Hindlimb muscle (tissue), 1 donor: ENCODE data around the gene RNF111. TPM values are rescaled to one million over a fixed set of nuclear protein-coding genes. Genes with fewer than 3 reads are reported as not detected.

Experiments used
- DNase-seq: peaks from one replicate; pipeline ENCODE4 v3.0.0-alpha.2; 2013
- polyA plus RNA-seq: library from polyadenylated mRNA; unstranded; fragments of 120-200 nt; gene quantifications from one replicate; pipeline ENCODE4 v1.2.1, GENCODE V29; 2013; ENCODE audit not compliant: insufficient read length

The RNF111 gene
- polyA plus RNA-seq, 1 donor = 28.8 TPM

DNA sequence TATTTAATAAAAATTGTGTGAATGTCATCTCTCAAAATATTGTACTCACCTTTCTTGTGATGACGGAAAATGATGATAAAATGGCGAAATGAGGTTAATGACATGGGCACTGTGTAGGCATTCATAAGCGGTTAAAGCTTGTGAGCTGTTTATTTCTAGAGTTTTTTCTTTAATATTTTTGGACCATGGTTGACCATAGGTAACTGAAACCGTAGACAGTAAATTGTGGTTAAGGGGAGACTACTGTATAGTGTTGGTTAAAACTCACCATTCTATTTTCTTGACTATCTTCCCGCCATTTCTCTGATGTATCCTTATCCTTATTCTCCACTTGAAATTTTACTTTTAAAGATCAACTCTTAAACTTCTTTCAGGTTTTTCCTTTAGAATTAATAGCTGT lies 14.5 kb downstream of the RNF111 start:
- no peak for DNase-seq

GRCh38 chr15:59002418-59002859 lies 15.0 kb downstream of the RNF111 start:
- no peak for DNase-seq

DNA sequence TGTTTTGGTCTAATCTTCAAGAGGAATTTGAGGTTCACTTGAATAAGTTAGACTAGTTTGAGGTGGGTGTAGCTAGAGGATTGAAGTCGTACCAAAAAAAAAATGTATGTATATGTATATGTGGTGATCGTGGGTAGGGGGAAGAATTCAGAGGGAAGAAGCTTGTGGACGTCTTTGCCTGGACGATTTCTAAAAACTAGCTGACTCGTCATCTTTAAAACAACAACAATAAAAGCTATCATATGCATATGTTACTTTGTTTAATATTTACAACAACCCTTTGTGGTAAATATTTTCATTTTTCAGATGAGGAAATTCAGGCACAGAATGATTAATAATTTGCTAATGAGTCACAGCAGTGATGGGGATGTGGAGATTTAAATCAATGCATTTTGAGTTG lies 18.1 kb downstream of the RNF111 start:
- DNase-seq = no peak

DNA sequence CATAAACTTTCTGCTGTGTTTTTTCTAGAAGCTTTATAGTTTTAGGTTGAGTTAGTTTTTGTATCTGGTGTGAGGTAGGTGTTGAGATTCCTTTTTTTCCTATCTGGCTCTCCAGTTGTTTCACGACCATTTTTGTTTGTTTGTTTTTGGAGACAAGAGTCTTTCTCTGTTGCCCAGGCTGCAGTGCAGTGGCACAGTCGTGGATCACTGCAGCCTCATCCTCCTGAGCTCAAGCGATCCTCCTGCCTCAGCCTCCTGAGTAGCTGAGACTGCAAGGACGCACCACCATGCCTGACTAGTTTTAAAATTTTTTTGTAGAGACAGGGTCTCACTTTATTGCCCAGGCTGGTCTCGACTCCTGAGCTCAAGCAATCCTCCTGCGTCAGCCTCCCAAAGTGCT lies 20.6 kb downstream of the RNF111 start:
- DNase-seq = no peak

- DNase-seq = no peak
These were observed 23.9 kb downstream of the RNF111 start for GRCh38 chr15:59011262-59011952.

DNA sequence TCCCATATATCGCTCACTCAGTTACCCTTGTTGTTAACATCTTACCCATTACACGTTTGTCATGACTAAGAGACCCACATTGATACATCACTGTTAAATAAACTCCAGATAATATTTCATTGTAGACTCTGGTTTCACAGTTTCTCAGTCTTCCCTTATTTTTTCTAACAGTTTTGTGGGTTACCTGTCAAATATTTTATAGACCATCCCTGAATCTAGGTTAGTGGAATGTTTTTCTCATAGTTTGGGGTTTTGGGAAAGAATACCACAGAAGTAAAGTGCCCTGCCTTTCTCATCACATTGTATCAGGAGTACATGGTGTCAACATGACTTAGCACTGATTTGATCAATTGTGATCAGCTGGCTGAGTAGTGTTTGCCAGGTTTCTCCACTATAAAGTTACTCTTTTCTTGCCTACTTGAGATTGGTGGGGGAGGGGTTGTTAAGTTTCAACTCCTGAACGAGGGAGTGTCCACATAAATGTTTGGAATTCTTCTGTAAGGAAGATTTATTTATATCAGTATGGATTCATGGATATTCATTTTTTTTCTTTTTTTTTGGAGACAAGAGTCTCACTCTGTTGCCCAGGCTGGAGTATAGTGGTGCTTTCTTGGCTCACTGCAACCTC lies 25.9 kb downstream of the RNF111 start:
- DNase-seq = no peak

GRCh38 chr15:59014068-59014467 lies 26.6 kb downstream of the RNF111 start:
- no peak for DNase-seq

DNA sequence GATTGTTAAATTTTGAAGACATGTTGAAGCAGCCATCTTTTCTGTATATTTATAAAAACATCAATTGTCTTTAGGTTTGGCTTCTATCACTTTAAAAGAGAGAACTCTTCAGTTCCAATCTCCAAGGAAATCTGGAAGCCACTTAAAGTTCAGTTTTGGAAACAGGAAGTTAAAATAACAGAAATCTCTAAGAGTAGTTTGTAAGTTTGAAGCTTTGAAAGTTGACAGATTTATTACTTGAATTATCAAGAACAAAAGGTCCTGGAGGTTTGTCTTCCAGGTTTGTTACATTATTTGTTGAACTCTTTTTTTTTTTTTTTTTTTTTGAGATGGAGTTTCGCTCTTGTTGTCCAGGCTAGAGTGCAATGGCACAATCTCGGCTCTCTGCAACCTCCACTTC lies 30.0 kb downstream of the RNF111 start:
- DNase-seq = no peak

GRCh38 chr15:59018833-59019232 lies 31.4 kb downstream of the RNF111 start:
- no peak for DNase-seq

GRCh38 chr15:59020322-59020721 lies 32.9 kb downstream of the RNF111 start:
- DNase-seq = no peak

DNA sequence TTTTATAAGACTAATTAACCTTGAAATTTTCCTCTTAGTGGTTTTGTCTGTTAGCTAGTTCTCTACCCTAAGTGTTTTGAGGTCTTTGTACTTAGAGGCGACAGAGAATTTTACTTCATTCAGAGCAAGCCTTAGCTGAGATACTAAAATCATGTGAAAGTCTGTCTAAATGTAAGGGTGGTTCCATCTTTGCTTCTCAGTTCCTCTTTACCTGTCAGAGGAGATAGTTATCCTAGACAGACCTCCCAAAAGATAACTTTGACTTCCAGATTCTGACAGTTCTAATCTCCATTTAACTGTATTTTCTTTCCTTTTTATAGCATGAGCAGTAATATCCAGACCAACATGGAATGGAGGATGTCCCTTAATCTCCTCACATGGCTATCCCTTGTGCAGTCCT lies 34.7 kb downstream of the RNF111 start:
- no peak for DNase-seq

GRCh38 chr15:59026207-59026606 lies 38.7 kb downstream of the RNF111 start:
- no peak for DNase-seq

GRCh38 chr15:59028387-59028955 lies 41.0 kb downstream of the RNF111 start:
- no peak for DNase-seq

DNA sequence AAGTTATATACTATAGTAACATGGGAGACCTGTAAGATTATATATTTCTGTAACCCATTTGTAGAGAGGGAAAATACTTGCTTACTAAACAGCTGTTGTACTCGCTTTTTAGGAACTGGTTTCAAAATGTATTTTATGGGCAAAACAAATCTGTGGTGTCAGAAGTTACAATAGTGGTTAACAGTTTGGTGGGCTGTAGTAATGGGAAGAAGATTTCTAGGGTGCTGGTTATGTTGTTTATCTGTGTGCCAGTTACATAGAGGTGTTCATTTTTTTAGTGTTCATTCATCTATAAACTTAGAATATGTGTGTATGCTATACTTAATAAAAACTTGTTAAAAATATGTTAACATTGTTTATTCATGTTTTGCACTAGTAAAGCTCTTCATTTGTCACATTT lies 42.1 kb downstream of the RNF111 start:
- no peak for DNase-seq

DNA sequence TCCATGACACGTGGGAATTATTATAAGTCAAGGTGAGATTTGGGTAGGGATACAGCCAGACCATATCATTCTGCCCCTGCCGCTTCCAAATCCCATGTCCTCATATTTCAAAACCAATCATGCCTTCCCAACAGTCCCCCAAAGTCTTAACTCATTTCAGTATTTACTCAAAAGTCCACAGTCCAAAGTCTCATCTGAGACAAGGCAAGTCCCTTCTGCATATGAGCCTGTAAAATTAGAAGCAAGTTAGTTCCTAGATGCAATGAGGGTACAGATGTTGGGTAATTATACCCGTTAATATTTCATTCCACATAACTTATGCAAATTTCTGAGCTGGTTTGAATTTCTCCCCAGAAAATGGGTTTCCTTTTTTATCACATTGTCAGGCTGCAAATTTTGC lies 47.7 kb downstream of the RNF111 start:
- DNase-seq = no peak

DNA sequence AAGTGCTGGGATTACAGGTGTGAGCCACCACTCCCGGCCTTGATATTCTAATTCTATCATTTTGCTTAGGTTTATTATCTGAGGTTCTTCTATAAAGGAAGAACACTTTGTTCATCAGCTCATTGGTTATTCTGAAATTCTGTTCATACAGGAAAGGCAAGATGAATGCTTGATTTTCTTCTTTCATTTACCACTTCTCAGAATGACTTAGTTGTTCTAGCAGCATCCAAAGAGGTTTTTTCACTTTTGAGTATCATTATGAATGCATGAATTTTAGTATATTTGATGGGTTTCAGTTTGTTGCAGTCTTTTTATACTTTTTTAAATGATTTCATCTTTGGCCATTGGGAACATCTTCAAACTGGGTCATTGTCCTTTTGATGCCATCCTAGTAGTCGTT lies 51.8 kb downstream of the RNF111 start:
- DNase-seq = no peak

- DNase-seq = no peak
These were observed 54.6 kb downstream of the RNF111 start for GRCh38 chr15:59042041-59042440.

DNA sequence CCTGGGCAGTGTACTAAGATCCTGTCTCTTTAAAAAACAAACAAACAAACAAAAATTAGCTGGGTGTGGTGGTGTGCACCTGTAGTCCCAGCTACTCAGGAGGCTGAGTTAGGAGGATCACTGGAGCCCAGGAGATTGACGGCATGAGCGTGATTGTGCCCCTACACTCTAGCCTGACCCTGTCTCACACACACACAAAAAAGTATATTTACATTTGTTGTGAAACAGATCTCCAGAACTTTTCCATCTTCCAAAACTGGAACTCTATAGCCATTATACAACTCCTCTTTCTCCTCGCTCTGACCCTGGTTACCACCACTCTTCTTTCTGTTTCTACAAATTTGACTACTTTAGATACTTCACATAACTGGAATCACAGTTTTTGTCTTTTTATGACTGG lies 61.4 kb downstream of the RNF111 start:
- DNase-seq = no peak

DNA sequence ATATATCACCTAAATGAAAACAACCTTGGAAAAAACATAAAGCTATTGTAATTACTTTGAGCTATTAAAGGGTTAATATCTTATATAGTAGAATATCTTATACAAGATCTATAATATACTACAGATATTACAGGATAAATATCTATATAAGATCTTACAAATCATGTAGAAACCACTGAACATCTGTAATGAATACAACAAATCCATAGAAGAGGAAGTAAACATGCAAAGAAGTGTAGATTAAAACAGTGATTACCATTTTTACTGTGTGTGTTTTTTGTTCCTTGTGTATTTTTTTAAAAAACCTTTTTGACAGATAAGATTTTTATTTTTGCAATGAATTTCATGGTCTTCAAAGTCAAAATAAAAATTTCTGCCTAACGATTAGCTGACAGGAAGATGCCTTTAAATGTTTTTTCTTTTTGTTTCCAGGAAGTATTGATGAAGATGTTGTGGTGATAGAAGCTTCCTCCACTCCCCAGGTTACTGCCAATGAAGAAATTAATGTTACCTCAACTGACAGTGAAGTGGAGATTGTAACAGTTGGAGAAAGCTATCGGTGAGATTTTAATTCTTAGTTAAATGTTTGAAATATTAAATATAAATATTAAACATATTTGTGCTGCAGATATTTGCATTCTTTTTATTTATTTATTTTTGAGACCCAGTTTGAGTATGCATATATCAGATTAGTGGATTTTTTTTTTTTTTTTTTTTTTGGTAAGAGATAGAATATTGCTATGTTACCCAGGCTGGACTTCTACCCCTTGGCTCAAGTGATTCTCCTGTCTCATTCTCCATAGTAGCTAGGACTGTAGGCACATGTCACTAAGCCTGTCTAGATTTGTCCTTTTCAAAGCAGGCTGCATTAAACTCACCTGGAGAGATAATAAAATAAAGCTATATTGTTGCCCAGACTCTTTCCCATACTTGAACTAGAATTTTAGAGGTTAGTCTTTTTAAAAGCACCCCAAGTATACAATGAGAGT lies 64.7 kb downstream of the RNF111 start:
- DNase-seq = no peak

GRCh38 chr15:59052915-59053407 lies 65.5 kb downstream of the RNF111 start:
- DNase-seq = no peak

GRCh38 chr15:59053482-59053881 lies 66.0 kb downstream of the RNF111 start:
- no peak for DNase-seq

- no peak for DNase-seq
These were observed 71.7 kb downstream of the RNF111 start for GRCh38 chr15:59059076-59059597.

- no peak for DNase-seq
These were observed 72.9 kb downstream of the RNF111 start for GRCh38 chr15:59060348-59060747.
